Measurements from ENCODE around the gene ZNF521. TPM values are rescaled to one million over a fixed set of nuclear protein-coding genes. Genes with fewer than 3 reads are reported as not detected.

The ZNF521 gene
- total and polyA plus RNA-seq, 9 donors: 24.3 to 51.3 (median 44.1) TPM

- intact Hi-C loops (cut with DNase I): no loop called here
- Histone ChIP-seq H3K4me1 (ENCODE audit: insufficient read depth) (peaks cover 6% of the 10 kb centered on the region), H3K27me3 (no peaks in the 10 kb centered on the region), H3K27ac (no peak overlapping the region), H3K4me3 (no peak overlapping the region), H3K9me3 (no peaks in the 10 kb centered on the region), H3K36me3 (no peaks in the 10 kb centered on the region)
- TF ChIP-seq POLR2A (IDR thresholded peaks at IDR 0.05) (no peak), EP300 (IDR thresholded peaks at IDR 0.05) (no peak), CTCF (IDR thresholded peaks at IDR 0.05) (no peak)
- DNase-seq: no peak
- whole genome bisulfite sequencing, 3 donors: 81 to 84% (median 82%) methylated on average over 3 of the region's 3 CpGs
These were observed 170.4 kb downstream of the ZNF521 start for GRCh38 chr18:25181581-25181980.

- no peak overlapping the region for H3K4me3 ChIP-seq
- no peak overlapping the region for H3K27ac ChIP-seq
- no peaks in the 10 kb centered on the region for H3K27me3 ChIP-seq
- no peaks in the 10 kb centered on the region for H3K9me3 ChIP-seq
- WGBS, 3 donors: 25 to 50% (median 34%) methylated on average over 6 of the region's 6 CpGs
- H3K36me3 ChIP-seq: no peaks in the 10 kb centered on the region
- intact Hi-C loops (cut with DNase I): no loop called here
- H3K4me1 ChIP-seq (ENCODE audit: insufficient read depth): peaks cover 6% of the 10 kb centered on the region
- no peak for TF ChIP-seq EP300 (IDR thresholded peaks at IDR 0.05)
- DNase-seq: peak in 1 of 5 donors; percentile 16
These were observed 170.9 kb downstream of the ZNF521 start for GRCh38 chr18:25180973-25181548.

- Histone ChIP-seq H3K4me1 (ENCODE audit: insufficient read depth) (peaks cover 6% of the 10 kb centered on the region), H3K4me3 (no peak overlapping the region), H3K36me3 (no peaks in the 10 kb centered on the region), H3K27me3 (no peaks in the 10 kb centered on the region), H3K9me3 (no peaks in the 10 kb centered on the region), H3K27ac (no peak overlapping the region)
- TF ChIP-seq POLR2A (IDR thresholded peaks at IDR 0.05) (no peak), CTCF (IDR thresholded peaks at IDR 0.05) (no peak), EP300 (IDR thresholded peaks at IDR 0.05) (no peak)
- no peak for DNase-seq
- WGBS, 3 donors: 90 to 92% (median 90%) methylated on average over 3 of the region's 3 CpGs
- intact Hi-C loops (cut with DNase I): no loop called here
These were observed 174.3 kb downstream of the ZNF521 start for GRCh38 chr18:25177631-25178030.

- DNase-seq: no peak
- no peak overlapping the region for H3K27ac ChIP-seq
- H3K36me3 ChIP-seq: no peaks in the 10 kb centered on the region
- H3K4me3 ChIP-seq: no peak overlapping the region
- H3K27me3 ChIP-seq: no peaks in the 10 kb centered on the region
- H3K4me1 ChIP-seq (ENCODE audit: insufficient read depth): peaks cover 6% of the 10 kb centered on the region
- no peaks in the 10 kb centered on the region for H3K9me3 ChIP-seq
- TF ChIP-seq EP300 (IDR thresholded peaks at IDR 0.05) (no peak), CTCF (IDR thresholded peaks at IDR 0.05) (no peak), POLR2A (IDR thresholded peaks at IDR 0.05) (no peak)
- WGBS, 3 donors: 95 to 98% (median 97%) methylated on average over 19 of the region's 19 CpGs
- intact Hi-C loops (cut with DNase I): no loop called here
These were observed 175.4 kb downstream of the ZNF521 start for GRCh38 chr18:25176518-25177042.
